Measurements from ENCODE around the gene KIAA1586.

- TF ChIP-seq POLR2AphosphoS5 (IDR thresholded peaks at IDR 0.05; ENCODE audit: low read depth, low read length) (no peak), CTCF (IDR thresholded peaks at IDR 0.05) (no peak)
Observed at GRCh38 chr6:57074383-57074782, 27.9 kb downstream of the KIAA1586 start.

Measured in Panc1 (cell line).